Uterus (tissue), 4 donors: ENCODE measurements around the gene MAPRE3. TPM values are rescaled to one million over a fixed set of nuclear protein-coding genes. Genes with fewer than 3 reads are reported as not detected.

Experiments used
- DNase-seq, 2 donors: peaks; one replicate each; pipeline ENCODE4 v3.0.0-alpha.2; 2019 to 2020
- H3K27ac ChIP-seq, 2 donors: fragments of 200-600 bp; sonication (generic); 1 replicate in 1 of 2; 2 replicates in 1 of 2; pipeline ENCODE4 v1.5.1; 2016 to 2018
- H3K27me3 ChIP-seq, 2 donors: fragments of 200-600 bp; sonication (generic); one replicate each; pipeline ENCODE4 v1.5.1; 2018 to 2019; ENCODE audit warnings: control low read depth in 1 of 2
- H3K36me3 ChIP-seq, 2 donors: fragments of 200-600 bp; sonication (generic); one replicate each; pipeline ENCODE4 v1.5.1; 2019; ENCODE audit warnings: control low read depth in 1 of 2
- H3K4me1 ChIP-seq, 2 donors: fragments of 200-600 bp; sonication (generic); one replicate each; pipeline ENCODE4 v1.5.1; 2018 to 2019; ENCODE audit warnings: control low read depth in 1 of 2
- H3K4me3 ChIP-seq, 2 donors: fragments of 200-600 bp; sonication (generic); 1 replicate in 1 of 2; 2 replicates in 1 of 2; pipeline ENCODE4 v1.5.1; 2018 to 2019; ENCODE audit warnings: mild to moderate bottlenecking in 1 of 2
- H3K9me3 ChIP-seq, 2 donors: fragments of 200-600 bp; sonication (generic); one replicate each; pipeline ENCODE4 v1.5.1; 2019; ENCODE audit warnings: control low read depth in 1 of 2
- POLR2A ChIP-seq, 2 donors: fragments of 450-650 bp; IDR thresholded peaks; one replicate each; pipeline ENCODE4 v1.6.1; 2016; ENCODE audit warnings: antibody characterized with exemption in 2 of 2, mild to moderate bottlenecking in 1 of 2, moderate library complexity in 1 of 2
- intact Hi-C: fragments of 100-400 bp; cut with DNase I; formaldehyde crosslinking; loops from one replicate; pipeline ENCODE4 v1.15.1; 2023; ENCODE audit warnings: low total_unique reads
- total RNA-seq, 4 donors: library from RNA; depleted of rRNA in 3 of 4; stranded (reverse); fragments of >200 nt in 3 of 4; gene quantifications; one replicate each; pipeline versions ENCODE4 v1.1.0 to v1.2.4, GENCODE V29; 2014 to 2023
- TF ChIP-seq, protein P1 (sequence below), 4 experiments: fragments of 200-600 bp in 2 of 4; fragments of 450-650 bp in 2 of 4; sonication (generic) in 2 of 4; IDR thresholded peaks; one replicate each; pipeline ENCODE4 v1.5.1; 2016 to 2019; ENCODE audit warnings: antibody characterized with exemption in 4 of 4, mild to moderate bottlenecking in 2 of 4, moderate library complexity in 1 of 4
- donor health status: DM: yes; HTN: yes; CAD: no.

MAPRE3 gene
- total RNA-seq, 4 donors from 2014 or later = 2.9 to 49.6 (median 4.9) TPM

GRCh38 chr2:27018142-27018541 lies 47.7 kb downstream of the MAPRE3 start:
- Histone ChIP-seq H3K27ac (no peak overlapping the region), H3K4me3 (no peak overlapping the region), H3K4me1 (peaks cover 10 to 16% of the 10 kb centered on the region in 2 donors), H3K9me3 (no peaks in the 10 kb centered on the region), H3K27me3 (no peaks in the 10 kb centered on the region), H3K36me3 (no peaks in the 10 kb centered on the region)
- intact Hi-C loops = loop anchor here (5.0 kb wide), 1 partner anchor 56 kb away; no protein-coding TSS in a partner anchor
- no peak for DNase-seq
- TF ChIP-seq, protein P1, sequence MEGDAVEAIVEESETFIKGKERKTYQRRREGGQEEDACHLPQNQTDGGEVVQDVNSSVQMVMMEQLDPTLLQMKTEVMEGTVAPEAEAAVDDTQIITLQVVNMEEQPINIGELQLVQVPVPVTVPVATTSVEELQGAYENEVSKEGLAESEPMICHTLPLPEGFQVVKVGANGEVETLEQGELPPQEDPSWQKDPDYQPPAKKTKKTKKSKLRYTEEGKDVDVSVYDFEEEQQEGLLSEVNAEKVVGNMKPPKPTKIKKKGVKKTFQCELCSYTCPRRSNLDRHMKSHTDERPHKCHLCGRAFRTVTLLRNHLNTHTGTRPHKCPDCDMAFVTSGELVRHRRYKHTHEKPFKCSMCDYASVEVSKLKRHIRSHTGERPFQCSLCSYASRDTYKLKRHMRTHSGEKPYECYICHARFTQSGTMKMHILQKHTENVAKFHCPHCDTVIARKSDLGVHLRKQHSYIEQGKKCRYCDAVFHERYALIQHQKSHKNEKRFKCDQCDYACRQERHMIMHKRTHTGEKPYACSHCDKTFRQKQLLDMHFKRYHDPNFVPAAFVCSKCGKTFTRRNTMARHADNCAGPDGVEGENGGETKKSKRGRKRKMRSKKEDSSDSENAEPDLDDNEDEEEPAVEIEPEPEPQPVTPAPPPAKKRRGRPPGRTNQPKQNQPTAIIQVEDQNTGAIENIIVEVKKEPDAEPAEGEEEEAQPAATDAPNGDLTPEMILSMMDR (IDR thresholded peaks at IDR 0.05) = no peak
- TF ChIP-seq POLR2A (IDR thresholded peaks at IDR 0.05) = no peak

- no peaks in the 10 kb centered on the region for H3K36me3 ChIP-seq
These were observed 49.0 kb downstream of the MAPRE3 start for GRCh38 chr2:27019459-27019858.

GRCh38 chr2:27019931-27020855 lies 49.8 kb downstream of the MAPRE3 start:
- no peaks in the 10 kb centered on the region for H3K27me3 ChIP-seq
- H3K4me3 ChIP-seq = no peak overlapping the region
- DNase-seq = peak; percentile 75
- peaks cover 10 to 16% of the 10 kb centered on the region in 2 donors for H3K4me1 ChIP-seq
- TF ChIP-seq, protein P1 (IDR thresholded peaks at IDR 0.05) = no peak
- no peak for TF ChIP-seq POLR2A (IDR thresholded peaks at IDR 0.05)
- intact Hi-C loops = loop anchor here (5.0 kb wide), 1 partner anchor 58 kb away; no protein-coding TSS in a partner anchor
- no peaks in the 10 kb centered on the region for H3K9me3 ChIP-seq
- no peaks in the 10 kb centered on the region for H3K36me3 ChIP-seq
- H3K27ac ChIP-seq = peak overlapping the region; percentile 39 to 70

More at GRCh38 chr2:27019459-27019858, 49.0 kb downstream of the MAPRE3 start:
- Histone ChIP-seq H3K27me3 (no peaks in the 10 kb centered on the region), H3K27ac (peak overlapping the region; percentile 39 to 70), H3K4me1 (peaks cover 10 to 16% of the 10 kb centered on the region in 2 donors), H3K9me3 (no peaks in the 10 kb centered on the region), H3K4me3 (no peak overlapping the region)
- DNase-seq = no peak
- intact Hi-C loops = loop anchor here (5.0 kb wide), 1 partner anchor 57 kb away; no protein-coding TSS in a partner anchor
- TF ChIP-seq POLR2A (IDR thresholded peaks at IDR 0.05) = no peak
- TF ChIP-seq, protein P1 (IDR thresholded peaks at IDR 0.05) = no peak

DNA sequence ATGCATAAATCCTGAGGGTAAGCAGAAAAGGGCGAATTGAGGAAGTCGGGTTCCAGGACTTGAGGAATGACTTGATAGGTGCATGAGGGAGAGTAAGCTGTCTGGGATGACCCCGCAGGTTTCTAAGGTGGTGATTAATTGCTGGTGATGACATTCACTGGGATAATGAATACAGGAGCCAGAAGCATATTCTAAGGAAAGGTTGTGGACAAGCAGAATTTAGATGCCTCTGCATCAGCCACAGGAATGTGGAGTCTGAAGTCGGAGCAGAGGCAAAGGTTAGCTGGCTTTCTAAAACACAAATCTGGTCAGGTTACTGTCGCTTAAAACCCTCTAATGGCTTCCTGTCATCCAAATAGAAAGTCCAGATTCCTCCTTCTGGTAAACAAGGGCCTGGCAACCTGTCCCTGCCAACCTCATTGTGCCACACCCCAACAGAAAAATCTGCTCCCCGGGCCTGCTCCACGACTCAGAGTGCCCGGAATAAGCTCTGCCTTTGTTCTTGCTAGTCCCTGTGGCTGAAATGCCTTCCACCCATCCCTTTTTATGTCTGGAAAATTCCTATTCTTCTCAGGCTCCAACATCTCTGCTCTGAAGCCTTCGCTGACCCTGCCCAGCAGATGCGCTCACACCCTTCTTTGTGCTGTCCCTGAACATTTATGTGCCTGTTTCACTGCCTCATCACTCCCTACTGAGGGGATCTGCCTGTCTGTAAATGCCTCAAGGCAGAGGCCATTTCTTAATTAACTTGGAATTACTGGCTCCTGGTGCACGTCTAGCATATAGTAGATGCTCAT lies 51.0 kb downstream of the MAPRE3 start:
- H3K36me3 ChIP-seq = no peaks in the 10 kb centered on the region
- intact Hi-C loops = no loop called here
- H3K9me3 ChIP-seq = no peaks in the 10 kb centered on the region
- no peaks in the 10 kb centered on the region for H3K27me3 ChIP-seq
- H3K4me3 ChIP-seq = no peak overlapping the region
- peaks cover 10 to 16% of the 10 kb centered on the region in 2 donors for H3K4me1 ChIP-seq
- peak overlapping the region; percentile 39 to 70 for H3K27ac ChIP-seq
- no peak for DNase-seq
- no peak for TF ChIP-seq POLR2A (IDR thresholded peaks at IDR 0.05)
- TF ChIP-seq, protein P1 (IDR thresholded peaks at IDR 0.05) = no peak
